SJSA1 (cell line): ENCODE results near the gene C1GALT1C1L. TPM values are rescaled to one million over a fixed set of nuclear protein-coding genes. Genes with fewer than 3 reads are reported as not detected.
"Not testable (repeated sequence)": the region's sequence is repeated elsewhere in the genome, so short reads cannot be mapped to it uniquely, and the experiment has no call there.

Source experiments
- DNase-seq, 2 experiments: peaks; one replicate each; pipeline ENCODE4 v3.0.0-alpha.2; 2015 to 2020; ENCODE audit warnings: low spot score in 2 of 2, low read depth in 1 of 2
- H3K27ac ChIP-seq: fragments of 250-450 bp; sonication (Bioruptor Pico); 2 replicates; pipeline ENCODE4 v1.5.1; 2020; ENCODE audit warnings: mild to moderate bottlenecking, moderate library complexity
- H3K27me3 ChIP-seq: fragments of 250-450 bp; sonication (Bioruptor Pico); replicated peaks from 2 replicates; pipeline ENCODE4 v1.5.1; 2020; ENCODE audit warnings: mild to moderate bottlenecking, moderate library complexity
- H3K36me3 ChIP-seq: fragments of 250-450 bp; sonication (Bioruptor Pico); 2 replicates; pipeline ENCODE4 v1.5.1; 2020; ENCODE audit warnings: mild to moderate bottlenecking
- H3K4me1 ChIP-seq: fragments of 250-450 bp; sonication (Bioruptor Pico); replicated peaks from 2 replicates; pipeline ENCODE4 v1.6.1; 2021; ENCODE audit warnings: mild to moderate bottlenecking
- H3K4me3 ChIP-seq: fragments of 250-450 bp; sonication (Bioruptor Pico); 2 replicates; pipeline ENCODE4 v1.5.1; 2020; ENCODE audit warnings: mild to moderate bottlenecking
- H3K9me3 ChIP-seq: fragments of 250-450 bp; sonication (Bioruptor Pico); replicated peaks from 2 replicates; pipeline ENCODE4 v1.5.1; 2020; ENCODE audit warnings: mild to moderate bottlenecking
- total RNA-seq: library from RNA; depleted of rRNA; stranded (reverse); fragments of >200 nt; shearing (Covaris generic); gene quantifications from 2 replicates; pipeline ENCODE4 v1.2.3, GENCODE V29; 2014

The C1GALT1C1L gene
- total RNA-seq, 1 experiment from 2014 or later: 1.1 TPM

GRCh38 chr2:43699761-43700160, 23.5 kb upstream of the C1GALT1C1L start:
- Histone ChIP-seq H3K4me1 (no peaks in the 10 kb centered on the region), H3K27me3 (no peaks in the 10 kb centered on the region), H3K4me3 (no peak overlapping the region), H3K36me3 (peaks cover 5% of the 10 kb centered on the region; the same call in 1 of the 2 replicates), H3K9me3 (no peaks in the 10 kb centered on the region), H3K27ac (no peak overlapping the region)
- DNase-seq: no peak

- not testable (repeated sequence) for H3K27ac ChIP-seq, DNase-seq, H3K4me1 ChIP-seq, H3K27me3 ChIP-seq, H3K9me3 ChIP-seq, H3K36me3 ChIP-seq, H3K4me3 ChIP-seq
These were observed 21.9 kb upstream of the C1GALT1C1L start for GRCh38 chr2:43698140-43698539.

GRCh38 chr2:43692428-43692994, 16.3 kb upstream of the C1GALT1C1L start:
- Histone ChIP-seq H3K36me3 (peaks cover 2% of the 10 kb centered on the region; the same call in 1 of the 2 replicates), H3K27me3 (no peaks in the 10 kb centered on the region), H3K4me1 (no peaks in the 10 kb centered on the region), H3K9me3 (no peaks in the 10 kb centered on the region), H3K4me3 (no peak overlapping the region), H3K27ac (no peak overlapping the region)
- DNase-seq: no peak

GRCh38 chr2:43689999-43690398, 13.8 kb upstream of the C1GALT1C1L start:
- H3K27ac ChIP-seq: no peak overlapping the region
- H3K9me3 ChIP-seq: no peaks in the 10 kb centered on the region
- no peaks in the 10 kb centered on the region for H3K27me3 ChIP-seq
- no peaks in the 10 kb centered on the region for H3K36me3 ChIP-seq
- H3K4me1 ChIP-seq: no peaks in the 10 kb centered on the region
- no peak overlapping the region for H3K4me3 ChIP-seq
- DNase-seq: no peak

- Histone ChIP-seq H3K27ac (no peak overlapping the region), H3K4me1 (no peaks in the 10 kb centered on the region), H3K36me3 (no peaks in the 10 kb centered on the region), H3K4me3 (no peak overlapping the region), H3K27me3 (no peaks in the 10 kb centered on the region), H3K9me3 (no peaks in the 10 kb centered on the region)
- DNase-seq: no peak
These were observed 9.1 kb upstream of the C1GALT1C1L start for GRCh38 chr2:43685357-43685756.

- H3K4me3 ChIP-seq, DNase-seq: not testable (repeated sequence)
These were observed 1.6 kb upstream of the C1GALT1C1L start for GRCh38 chr2:43677783-43678182.

GRCh38 chr2:43675646-43676321, 445 bp downstream of the C1GALT1C1L start:
- DNase-seq: no peak
- H3K27ac ChIP-seq: no peak overlapping the region
- H3K4me1 ChIP-seq: peaks cover 5% of the 10 kb centered on the region; the same call in 1 of the 2 replicates
- no peaks in the 10 kb centered on the region for H3K9me3 ChIP-seq
- H3K4me3 ChIP-seq: peak overlapping the region; percentile 37
- H3K27me3 ChIP-seq: no peaks in the 10 kb centered on the region
- H3K36me3 ChIP-seq: no peaks in the 10 kb centered on the region

More at GRCh38 chr2:43677783-43678182, 1.6 kb upstream of the C1GALT1C1L start:
- H3K9me3 ChIP-seq, H3K36me3 ChIP-seq, H3K4me1 ChIP-seq, H3K27ac ChIP-seq, H3K27me3 ChIP-seq: not testable (repeated sequence)

GRCh38 chr2:43657241-43657640, 19.0 kb downstream of the C1GALT1C1L start:
- no peaks in the 10 kb centered on the region for H3K9me3 ChIP-seq
- H3K27ac ChIP-seq: no peak overlapping the region
- DNase-seq: no peak
- H3K4me3 ChIP-seq: no peak overlapping the region
- H3K4me1 ChIP-seq: peaks cover 6% of the 10 kb centered on the region
- no peaks in the 10 kb centered on the region for H3K36me3 ChIP-seq
- H3K27me3 ChIP-seq: no peaks in the 10 kb centered on the region; the same call in 1 of the 2 replicates

GRCh38 chr2:43653506-43653905, 22.7 kb downstream of the C1GALT1C1L start:
- H3K27me3 ChIP-seq: no peaks in the 10 kb centered on the region; the same call in 1 of the 2 replicates
- H3K27ac ChIP-seq: no peak overlapping the region
- H3K4me1 ChIP-seq: peaks cover 18% of the 10 kb centered on the region
- no peaks in the 10 kb centered on the region for H3K36me3 ChIP-seq
- no peak overlapping the region for H3K4me3 ChIP-seq
- no peak for DNase-seq
- H3K9me3 ChIP-seq: no peaks in the 10 kb centered on the region

- Histone ChIP-seq H3K36me3 (no peaks in the 10 kb centered on the region), H3K4me1 (peaks cover 16% of the 10 kb centered on the region), H3K9me3 (no peaks in the 10 kb centered on the region), H3K27ac (peak overlapping the region; percentile 78), H3K27me3 (0 out of 2 replicates have a peak, but pooled peaks cover 2% of the 10 kb centered on the region), H3K4me3 (no peak overlapping the region)
- peak in 1 of 2 experiments; percentile 63 for DNase-seq
These were observed 27.1 kb downstream of the C1GALT1C1L start for GRCh38 chr2:43648994-43649701.

GRCh38 chr2:43643680-43644079, 32.5 kb downstream of the C1GALT1C1L start:
- H3K4me3 ChIP-seq: no peak overlapping the region
- DNase-seq: no peak
- no peak overlapping the region for H3K27ac ChIP-seq
- H3K4me1 ChIP-seq: peaks cover 6% of the 10 kb centered on the region
- 0 out of 2 replicates have a peak, but pooled peaks cover 2% of the 10 kb centered on the region for H3K27me3 ChIP-seq
- no peaks in the 10 kb centered on the region for H3K36me3 ChIP-seq
- no peaks in the 10 kb centered on the region for H3K9me3 ChIP-seq

GRCh38 chr2:43642363-43642762, 33.9 kb downstream of the C1GALT1C1L start:
- Histone ChIP-seq H3K9me3 (no peaks in the 10 kb centered on the region), H3K27me3 (0 out of 2 replicates have a peak, but pooled peaks cover 2% of the 10 kb centered on the region), H3K4me3 (no peak overlapping the region), H3K36me3 (no peaks in the 10 kb centered on the region), H3K4me1 (peaks cover 3% of the 10 kb centered on the region; the same call in 1 of the 2 replicates), H3K27ac (no peak overlapping the region)
- DNase-seq: no peak

GRCh38 chr2:43637030-43637803, 39.0 kb downstream of the C1GALT1C1L start, which contains the start of gene PLEKHH2:
TSS of gene PLEKHH2 (plus strand) at chr2:43637260. CDS start at chr2:43644674, 7,414 bp downstream.
- Histone ChIP-seq H3K4me3 (peak within 1 kb of the TSS; percentile 85), H3K4me1 (peaks cover 20% of the 10 kb centered on the region), H3K9me3 (no peaks in the 10 kb centered on the region), H3K27me3 (no peaks in the 10 kb centered on the region), H3K27ac (peak within 1 kb of the TSS; percentile 30), H3K36me3 (no peaks in the 10 kb centered on the region)
- DNase-seq: peak; percentile 93 to 94
